ENCODE measurements around the gene RNF126. TPM values are rescaled to one million over a fixed set of nuclear protein-coding genes. Genes with fewer than 3 reads are reported as not detected.
A peak's percentile ranks its signal among the peaks of the same experiment; 100 is the strongest.

The RNF126 gene
- total RNA-seq, 4 donors from 2014 or later = 72.3 to 148 (median 129) TPM

DNA sequence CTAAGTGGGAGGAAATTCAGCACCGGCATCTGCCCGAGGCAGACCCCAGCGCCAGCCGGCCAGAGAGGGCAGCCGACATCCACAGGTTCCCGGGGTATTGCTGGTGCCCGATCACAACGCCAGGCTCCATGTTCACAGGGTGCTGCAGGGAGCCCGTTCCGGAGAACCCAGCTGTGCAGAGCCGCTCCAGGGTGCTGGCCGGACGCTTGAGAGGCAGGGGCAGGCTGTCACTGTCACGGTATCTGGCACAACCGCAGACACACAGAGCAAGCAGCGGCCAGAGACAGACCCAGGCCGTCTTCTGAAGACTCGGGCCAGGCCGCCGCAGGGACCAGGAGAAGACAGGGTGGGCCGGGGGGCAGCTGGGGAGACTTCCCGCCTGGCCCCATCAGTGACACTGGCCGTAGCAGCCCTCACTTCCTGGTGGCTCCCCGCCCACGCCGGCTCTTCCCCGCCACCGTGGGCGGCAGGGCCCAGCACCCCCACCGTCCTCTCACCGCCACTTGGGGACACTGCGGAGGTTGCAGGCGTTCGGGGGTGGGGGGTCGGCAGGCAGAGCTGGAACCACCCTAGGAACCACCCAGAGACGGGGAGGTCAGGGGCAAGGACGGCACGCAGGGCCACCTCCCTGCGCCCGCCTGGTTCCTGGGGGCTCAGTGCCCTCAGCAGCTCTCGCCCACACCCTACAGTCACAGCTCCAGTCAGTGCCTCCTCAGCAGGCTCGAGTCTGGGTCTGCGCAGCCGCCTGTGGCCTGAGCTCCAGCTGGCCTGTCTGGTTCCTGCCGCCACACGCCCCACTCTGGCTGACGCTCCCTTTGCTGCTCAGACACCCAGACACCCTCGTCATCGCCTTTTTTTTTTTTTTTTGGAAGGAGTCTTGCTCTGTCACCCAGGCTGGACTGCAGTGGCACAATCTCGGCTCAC, 3.8 kb downstream of the RNF126 start:
- ATAC-seq = no peak
- TF ChIP-seq, protein P1, sequence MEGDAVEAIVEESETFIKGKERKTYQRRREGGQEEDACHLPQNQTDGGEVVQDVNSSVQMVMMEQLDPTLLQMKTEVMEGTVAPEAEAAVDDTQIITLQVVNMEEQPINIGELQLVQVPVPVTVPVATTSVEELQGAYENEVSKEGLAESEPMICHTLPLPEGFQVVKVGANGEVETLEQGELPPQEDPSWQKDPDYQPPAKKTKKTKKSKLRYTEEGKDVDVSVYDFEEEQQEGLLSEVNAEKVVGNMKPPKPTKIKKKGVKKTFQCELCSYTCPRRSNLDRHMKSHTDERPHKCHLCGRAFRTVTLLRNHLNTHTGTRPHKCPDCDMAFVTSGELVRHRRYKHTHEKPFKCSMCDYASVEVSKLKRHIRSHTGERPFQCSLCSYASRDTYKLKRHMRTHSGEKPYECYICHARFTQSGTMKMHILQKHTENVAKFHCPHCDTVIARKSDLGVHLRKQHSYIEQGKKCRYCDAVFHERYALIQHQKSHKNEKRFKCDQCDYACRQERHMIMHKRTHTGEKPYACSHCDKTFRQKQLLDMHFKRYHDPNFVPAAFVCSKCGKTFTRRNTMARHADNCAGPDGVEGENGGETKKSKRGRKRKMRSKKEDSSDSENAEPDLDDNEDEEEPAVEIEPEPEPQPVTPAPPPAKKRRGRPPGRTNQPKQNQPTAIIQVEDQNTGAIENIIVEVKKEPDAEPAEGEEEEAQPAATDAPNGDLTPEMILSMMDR (IDR thresholded peaks at IDR 0.05 in 4 of 5, conservative IDR thresholded peaks at IDR 0.05 in 1 of 5) = no peak
- peak in 1 of 2 donors; percentile 10 for TF ChIP-seq POLR2A (IDR thresholded peaks at IDR 0.05)
- DNase-seq = peak in 1 of 2 donors; percentile 66
- Histone ChIP-seq H3K4me3 (no peak overlapping the region), H3K27ac (peak overlapping the region in 3 of 4 donors; percentile 78 to 93 (median 92)), H3K9me3 (no peaks in the 10 kb centered on the region), H3K36me3 (no peaks in the 10 kb centered on the region), H3K4me1 (peaks cover 28 to 59% of the 10 kb centered on the region in 2 donors), H3K27me3 (no peaks in the 10 kb centered on the region)
- intact Hi-C loops (cut with DNase I; ENCODE audit: low total_unique reads) (no loop called here), in situ Hi-C loops (cut with MboI; ENCODE audit: low sequenced_read_pairs in 4 of 4) (no loop called here)

DNA sequence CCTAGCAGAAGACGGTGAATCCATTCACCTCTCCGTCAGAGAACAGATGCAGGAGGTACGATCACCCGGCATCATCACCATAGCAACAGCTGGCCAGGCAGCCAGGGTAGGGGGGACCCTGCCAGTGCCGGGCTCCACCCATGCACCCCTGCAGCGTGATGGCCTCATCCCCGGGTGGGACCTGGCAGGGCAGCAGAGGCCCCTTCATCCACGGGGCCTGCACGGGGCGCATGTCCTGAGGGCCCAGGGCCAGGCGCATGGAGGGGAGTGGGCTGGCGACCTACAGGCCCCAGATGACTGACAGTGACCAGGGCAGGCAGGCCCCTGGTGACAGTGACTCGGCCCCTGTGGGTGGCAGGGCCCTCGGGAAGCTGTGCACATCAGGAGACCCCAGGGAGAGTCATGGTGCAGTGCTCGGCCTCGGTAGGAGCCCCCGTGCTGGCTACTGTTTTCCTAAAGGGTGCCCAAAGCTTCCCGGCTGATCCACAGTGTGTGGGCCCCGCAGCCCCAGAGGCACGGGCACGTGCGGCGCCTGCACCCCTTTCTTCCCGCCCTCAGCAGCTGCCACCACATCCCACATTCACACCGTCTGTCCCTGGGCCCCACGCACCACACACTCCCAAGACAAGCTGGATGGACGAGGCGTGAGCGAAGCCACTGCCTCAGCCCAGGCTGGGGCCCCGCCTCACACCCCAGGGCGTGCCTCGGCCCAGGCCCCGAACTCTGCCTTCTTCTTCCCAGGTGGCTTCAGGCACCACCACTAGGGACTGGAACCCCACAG, 4.8 kb downstream of the RNF126 start:
- in situ Hi-C loops (cut with MboI; ENCODE audit: low sequenced_read_pairs in 4 of 4) = no loop called here
- Histone ChIP-seq H3K27ac (peak overlapping the region in 1 of 4 donors; percentile 92), H3K27me3 (no peaks in the 10 kb centered on the region), H3K4me3 (no peak overlapping the region), H3K36me3 (no peaks in the 10 kb centered on the region), H3K9me3 (no peaks in the 10 kb centered on the region), H3K4me1 (peaks cover 21 to 51% of the 10 kb centered on the region in 2 donors)
- intact Hi-C loops (cut with DNase I; ENCODE audit: low total_unique reads) = no loop called here
- no peak for DNase-seq
- TF ChIP-seq, protein P1 (IDR thresholded peaks at IDR 0.05 in 4 of 5, conservative IDR thresholded peaks at IDR 0.05 in 1 of 5) = no peak
- no peak for TF ChIP-seq POLR2A (IDR thresholded peaks at IDR 0.05)
- ATAC-seq = no peak

DNA sequence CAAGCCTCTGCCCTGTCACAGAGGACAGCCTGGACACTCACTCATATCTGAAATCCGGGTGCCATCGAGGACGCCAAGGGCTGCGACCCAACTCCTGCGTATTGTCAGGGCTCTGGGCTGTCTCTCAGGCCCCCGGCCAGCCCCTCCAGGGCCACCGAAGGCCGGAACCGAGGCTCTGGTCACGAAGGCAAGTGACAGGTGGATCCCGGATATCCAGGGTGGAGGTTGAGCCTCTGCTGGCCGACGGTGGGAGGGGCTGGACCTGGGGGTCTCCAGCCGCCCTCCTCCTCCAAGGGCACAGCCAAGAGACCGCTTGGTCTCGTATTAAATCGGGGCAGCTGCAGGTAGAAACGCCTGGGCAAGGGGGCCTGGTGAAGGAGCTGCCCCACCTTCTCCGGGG, 5.4 kb downstream of the RNF126 start:
- intact Hi-C loops (cut with DNase I; ENCODE audit: low total_unique reads) = no loop called here
- H3K9me3 ChIP-seq = no peaks in the 10 kb centered on the region
- no peak overlapping the region for H3K4me3 ChIP-seq
- in situ Hi-C loops (cut with MboI; ENCODE audit: low sequenced_read_pairs in 4 of 4) = no loop called here
- H3K27ac ChIP-seq = no peak overlapping the region
- no peaks in the 10 kb centered on the region for H3K27me3 ChIP-seq
- peaks cover 21 to 51% of the 10 kb centered on the region in 2 donors for H3K4me1 ChIP-seq
- no peak for ATAC-seq
- TF ChIP-seq, protein P1 (IDR thresholded peaks at IDR 0.05 in 4 of 5, conservative IDR thresholded peaks at IDR 0.05 in 1 of 5) = no peak
- no peak for TF ChIP-seq POLR2A (IDR thresholded peaks at IDR 0.05)
- no peaks in the 10 kb centered on the region for H3K36me3 ChIP-seq
- no peak for DNase-seq

DNA sequence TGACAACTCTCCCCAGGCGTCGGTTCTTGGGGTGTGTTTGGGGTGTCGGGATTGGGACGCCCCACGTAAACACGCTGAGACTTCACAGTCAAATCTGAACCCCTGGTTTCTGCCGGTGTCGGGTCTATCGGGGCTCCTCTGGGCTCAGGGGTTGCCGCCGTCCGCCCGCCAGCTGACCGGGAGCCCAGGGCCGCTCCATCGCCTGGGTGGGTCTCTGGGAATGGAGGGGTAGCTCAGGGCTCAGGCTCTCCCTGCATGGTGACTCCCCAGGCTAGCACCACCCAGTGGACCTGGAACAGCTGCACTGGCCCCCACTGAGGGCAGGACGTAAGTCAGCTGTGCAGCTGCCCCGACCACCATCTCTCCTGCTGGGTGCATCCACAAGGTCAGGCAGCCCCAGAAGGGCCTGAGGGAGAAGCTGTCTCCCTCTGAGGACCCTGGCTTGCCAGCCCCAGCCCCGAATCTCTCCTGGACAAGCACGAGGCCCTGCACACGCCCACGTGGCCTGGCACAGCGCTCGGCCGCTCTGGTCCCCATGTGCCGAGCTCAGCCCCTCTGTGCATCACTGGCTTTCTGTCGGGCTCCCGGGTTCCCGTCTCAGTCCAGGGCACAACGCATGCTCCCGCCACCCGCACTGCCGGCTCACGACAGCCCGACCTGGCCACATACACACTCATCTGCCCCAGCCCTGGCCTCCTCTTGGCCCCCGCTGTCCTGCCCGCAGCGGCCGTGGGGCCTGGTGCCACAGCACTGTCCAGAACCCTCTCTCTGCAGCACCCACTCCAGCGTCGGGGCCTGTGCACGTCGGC, 6.1 kb downstream of the RNF126 start:
- no peaks in the 10 kb centered on the region for H3K27me3 ChIP-seq
- H3K36me3 ChIP-seq = no peaks in the 10 kb centered on the region
- in situ Hi-C loops (cut with MboI; ENCODE audit: low sequenced_read_pairs in 4 of 4) (no loop called here), intact Hi-C loops (cut with DNase I; ENCODE audit: low total_unique reads) (no loop called here)
- ATAC-seq (no peak), DNase-seq (no peak)
- H3K9me3 ChIP-seq = no peaks in the 10 kb centered on the region
- no peak overlapping the region for H3K27ac ChIP-seq
- TF ChIP-seq, protein P1 (IDR thresholded peaks at IDR 0.05 in 4 of 5, conservative IDR thresholded peaks at IDR 0.05 in 1 of 5) = no peak
- TF ChIP-seq POLR2A (IDR thresholded peaks at IDR 0.05) = no peak
- no peak overlapping the region for H3K4me3 ChIP-seq
- H3K4me1 ChIP-seq = peaks cover 19 to 49% of the 10 kb centered on the region in 2 donors
